Measurements from ENCODE around the gene TMEM117. TPM values are rescaled to one million over a fixed set of nuclear protein-coding genes. Genes with fewer than 3 reads are reported as not detected.

The TMEM117 gene
- total and polyA plus RNA-seq, 10 of the 15 experiments (the other 5 are each of a cell fraction or from before 2014, with no cell fraction given) = 3.1 to 8.2 (median 6.1) TPM

- ATAC-seq (no peak), DNase-seq (ENCODE audit: low read depth, low spot score) (no peak), FAIRE-seq (no peak)
- TF ChIP-seq MYB (IDR thresholded peaks at IDR 0.05; ENCODE audit: borderline replicate concordance, low read depth, low read length) = no peak
- TF ChIP-seq KAT2A (conservative IDR thresholded peaks at IDR 0.05; ENCODE audit: control insufficient read depth, low read depth, low read length) = no peak
- no peak for TF ChIP-seq DPF2 (IDR thresholded peaks at IDR 0.05)
- TF ChIP-seq EZH2 (IDR thresholded peaks at IDR 0.05; ENCODE audit: borderline replicate concordance, control insufficient read depth, low read depth, low read length) = no peak
- TF ChIP-seq BRCA1 (IDR thresholded peaks at IDR 0.05; ENCODE audit: low read depth, low read length) = no peak
- no peak for TF ChIP-seq E2F4 (IDR thresholded peaks at IDR 0.05; ENCODE audit: low read depth, low read length)
- TF ChIP-seq RAD21 (IDR thresholded peaks at IDR 0.05; ENCODE audit: insufficient read depth, low read depth, low read length) = no peak
- no peak for TF ChIP-seq TAF1 (IDR thresholded peaks at IDR 0.05; ENCODE audit: borderline replicate concordance, low read depth, low read length)
- TF ChIP-seq YBX1 (IDR thresholded peaks at IDR 0.05) = no peak
- no peak for TF ChIP-seq MEF2B (IDR thresholded peaks at IDR 0.05; ENCODE audit: partially characterized antibody, poor library complexity, severe bottlenecking)
- TF ChIP-seq ZNF274 (IDR thresholded peaks at IDR 0.05; ENCODE audit: insufficient read depth, insufficient read length) = no peak
- TF ChIP-seq YY1 (IDR thresholded peaks at IDR 0.05; ENCODE audit: low read depth, low read length) = no peak
- no peak for TF ChIP-seq HDGF (IDR thresholded peaks at IDR 0.05)
- TF ChIP-seq MTA2 (IDR thresholded peaks at IDR 0.05; ENCODE audit: low read depth) = no peak
- no peak for TF ChIP-seq CHD1 (IDR thresholded peaks at IDR 0.05; ENCODE audit: low read depth, low read length)
- TF ChIP-seq SREBF1 (IDR thresholded peaks at IDR 0.05; ENCODE audit: low read length) = no peak
- TF ChIP-seq, protein P1, sequence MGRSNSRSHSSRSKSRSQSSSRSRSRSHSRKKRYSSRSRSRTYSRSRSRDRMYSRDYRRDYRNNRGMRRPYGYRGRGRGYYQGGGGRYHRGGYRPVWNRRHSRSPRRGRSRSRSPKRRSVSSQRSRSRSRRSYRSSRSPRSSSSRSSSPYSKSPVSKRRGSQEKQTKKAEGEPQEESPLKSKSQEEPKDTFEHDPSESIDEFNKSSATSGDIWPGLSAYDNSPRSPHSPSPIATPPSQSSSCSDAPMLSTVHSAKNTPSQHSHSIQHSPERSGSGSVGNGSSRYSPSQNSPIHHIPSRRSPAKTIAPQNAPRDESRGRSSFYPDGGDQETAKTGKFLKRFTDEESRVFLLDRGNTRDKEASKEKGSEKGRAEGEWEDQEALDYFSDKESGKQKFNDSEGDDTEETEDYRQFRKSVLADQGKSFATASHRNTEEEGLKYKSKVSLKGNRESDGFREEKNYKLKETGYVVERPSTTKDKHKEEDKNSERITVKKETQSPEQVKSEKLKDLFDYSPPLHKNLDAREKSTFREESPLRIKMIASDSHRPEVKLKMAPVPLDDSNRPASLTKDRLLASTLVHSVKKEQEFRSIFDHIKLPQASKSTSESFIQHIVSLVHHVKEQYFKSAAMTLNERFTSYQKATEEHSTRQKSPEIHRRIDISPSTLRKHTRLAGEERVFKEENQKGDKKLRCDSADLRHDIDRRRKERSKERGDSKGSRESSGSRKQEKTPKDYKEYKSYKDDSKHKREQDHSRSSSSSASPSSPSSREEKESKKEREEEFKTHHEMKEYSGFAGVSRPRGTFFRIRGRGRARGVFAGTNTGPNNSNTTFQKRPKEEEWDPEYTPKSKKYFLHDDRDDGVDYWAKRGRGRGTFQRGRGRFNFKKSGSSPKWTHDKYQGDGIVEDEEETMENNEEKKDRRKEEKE (IDR thresholded peaks at IDR 0.05) = no peak
- no peak for TF ChIP-seq PKNOX1 (IDR thresholded peaks at IDR 0.05)
- ChIA-PET POLR2A (no interaction called here), CTCF (interaction anchor here (0.6 to 1.0 kb wide), 2 partner anchors 12 to 54 kb away, joined by 3 read pairs; no protein-coding TSS in a partner anchor), RAD21 (ENCODE audit: unreplicated experiment) (interaction anchor here (1.6 kb wide), 1 partner anchor 67 kb away, joined by 5 read pairs; no protein-coding TSS in a partner anchor), SMC1A (ENCODE audit: uncharacterized antibody, unreplicated experiment) (interaction anchor here (0.6 to 1.4 kb wide), 4 partner anchors 21 to 60 kb away, joined by 3 to 4 read pairs (median 3); no protein-coding TSS in a partner anchor)
- H3K4me1 ChIP-seq (ENCODE audit: control insufficient read depth, insufficient read depth, low read length) = peaks cover 6% of the 10 kb centered on the region
- H3K4me3 ChIP-seq = no peak overlapping the region
- no peak overlapping the region for H3K9ac ChIP-seq (ENCODE audit: control insufficient read depth, insufficient read depth, low read length)
- H3K27me3 ChIP-seq (replicated peaks in 1 of 2; ENCODE audit: control insufficient read depth in 2 of 2, insufficient read depth in 2 of 2, low read length in 1 of 2) = no peaks in the 10 kb centered on the region
- H3K4me2 ChIP-seq (ENCODE audit: control insufficient read depth, insufficient read depth) = no peak overlapping the region
- BruUV-seq (replicated peaks) = no TSS peak
- no peaks in the 10 kb centered on the region for H3K79me2 ChIP-seq (ENCODE audit: control insufficient read depth, insufficient read depth, low read length)
- H3K36me3 ChIP-seq (ENCODE audit: control insufficient read depth in 2 of 2, insufficient read depth in 2 of 2, low read length in 1 of 2) = no peaks in the 10 kb centered on the region
- no peaks in the 10 kb centered on the region for H4K20me1 ChIP-seq (ENCODE audit: control insufficient read depth, insufficient read depth)
- no peak overlapping the region for H2AFZ ChIP-seq (ENCODE audit: control insufficient read depth, low read depth, low read length)
- 96% methylated on average over 5 of the region's 5 CpGs for WGBS (ENCODE audit: insufficient coverage, insufficient replicate concordance, low lambda C conversion rate, missing lambda C conversion rate)
- intact Hi-C loops (cut with micrococcal nuclease; ENCODE audit: unreplicated experiment) = no loop called here
- no peak overlapping the region for H3K27ac ChIP-seq (ENCODE audit: control insufficient read depth, insufficient read depth)
- in situ Hi-C loops (cut with MboI) = no loop called here
- no peaks in the 10 kb centered on the region; the same call in 2 of the 3 replicates for H3K9me3 ChIP-seq (replicated peaks; ENCODE audit: control insufficient read depth, insufficient read depth, low read length)
Measured at GRCh38 chr12:44377443-44378187, 541.7 kb downstream of the TMEM117 start.
